Endodermal cell (in vitro differentiated cells): ENCODE measurements around the gene ADH1C. TPM values are rescaled to one million over a fixed set of nuclear protein-coding genes. Genes with fewer than 3 reads are reported as not detected.

Source experiments
- DNase-seq: peaks from one replicate; pipeline ENCODE4 v3.0.0-alpha.2; 2017
- H3K27ac ChIP-seq: 2 replicates; pipeline ENCODE4 v1.5.1; 2013; ENCODE audit warnings: mild to moderate bottlenecking, low read depth, low read length, moderate library complexity
- H3K27me3 ChIP-seq: 2 replicates; pipeline ENCODE4 v1.6.1; 2013; ENCODE audit warnings: mild to moderate bottlenecking, low read length, moderate library complexity; ENCODE audit not compliant: insufficient read depth, control insufficient read depth, poor library complexity, severe bottlenecking
- H3K36me3 ChIP-seq: 2 replicates; pipeline ENCODE4 v1.7.0; 2013; ENCODE audit warnings: mild to moderate bottlenecking, low read length, moderate library complexity; ENCODE audit not compliant: control insufficient read depth, insufficient read depth
- H3K4me1 ChIP-seq: one replicate; pipeline ENCODE4 v1.7.0; 2013; ENCODE audit warnings: low read length; ENCODE audit not compliant: control insufficient read depth, insufficient read depth
- H3K4me3 ChIP-seq: 2 replicates; pipeline ENCODE4 v1.5.1; 2013; ENCODE audit warnings: mild to moderate bottlenecking, low read length, moderate library complexity
- H3K9ac ChIP-seq: 2 replicates; pipeline ENCODE4 v1.6.1; 2013; ENCODE audit warnings: mild to moderate bottlenecking, low read length, moderate library complexity; ENCODE audit not compliant: poor library complexity, severe bottlenecking; ENCODE audit errors: extremely low read depth
- H3K9me3 ChIP-seq: 2 replicates; pipeline ENCODE4 v1.6.1; 2013; ENCODE audit warnings: mild to moderate bottlenecking, low read length, moderate library complexity; ENCODE audit not compliant: control insufficient read depth
- H3K27ac Mint-ChIP-seq: 2 replicates; pipeline ENCODE4 v1.8.0; 2020; ENCODE audit warnings: mixed read lengths
- H3K27me3 Mint-ChIP-seq: 2 replicates; pipeline ENCODE4 v1.8.0; 2021; ENCODE audit warnings: mild to moderate bottlenecking, mixed read lengths; ENCODE audit not compliant: insufficient read depth
- H3K36me3 Mint-ChIP-seq: 2 replicates; pipeline ENCODE4 v1.8.0; 2020; ENCODE audit warnings: low read depth, mixed read lengths
- H3K4me1 Mint-ChIP-seq: 2 replicates; pipeline ENCODE4 v1.8.0; 2020; ENCODE audit warnings: mixed read lengths
- H3K4me3 Mint-ChIP-seq: 2 replicates; pipeline ENCODE4 v1.8.0; 2020; ENCODE audit warnings: mild to moderate bottlenecking, moderate library complexity, mixed read lengths
- H3K9me3 Mint-ChIP-seq: 2 replicates; pipeline ENCODE4 v1.8.0; 2020; ENCODE audit warnings: mild to moderate bottlenecking, mixed read lengths
- WGBS, 2 experiments: methylation state at CpG; one replicate each; pipeline versions ENCODE4 v1.1.5 to v1.1.7; 2013; ENCODE audit warnings: missing lambda C conversion rate in 2 of 2, mixed read lengths in 1 of 2; ENCODE audit not compliant: insufficient coverage in 1 of 2, insufficient read length in 1 of 2; 5-methylcytosine and 5-hydroxymethylcytosine counted together
- total RNA-seq, 2 donors: library from RNA; stranded (reverse); fragmentation: NEBNext Ultra II Directional in 1 of 2; extraction: Animal tissue kit (Norgen Biotek cat#: 25700) in 1 of 2; gene quantifications; 2 replicates in 1 of 2; 3 replicates in 1 of 2; pipeline ENCODE4 v1.2.1, GENCODE V29; 2021
- TF ChIP-seq, protein P1 (sequence below): fragments of 200-600 bp; sonication (generic); conservative IDR thresholded peaks from 2 replicates; pipeline ENCODE4 v1.5.0; 2021; ENCODE audit warnings: antibody characterized with exemption, mild to moderate bottlenecking

The ADH1C gene
- total RNA-seq, 2 donors from 2014 or later: not detected

- Mint-ChIP-seq H3K27ac (no peak overlapping the region), H3K27me3 (peaks cover 38% of the 10 kb centered on the region), H3K4me1 (no peaks in the 10 kb centered on the region), H3K36me3 (no peaks in the 10 kb centered on the region), H3K4me3 (no peak overlapping the region), H3K9me3 (peaks cover 31% of the 10 kb centered on the region)
- Histone ChIP-seq H3K9ac (no peak overlapping the region), H3K27me3 (peaks cover 44% of the 10 kb centered on the region), H3K9me3 (peaks cover 38% of the 10 kb centered on the region), H3K4me1 (no peaks in the 10 kb centered on the region), H3K4me3 (no peak overlapping the region), H3K27ac (no peak overlapping the region), H3K36me3 (no peaks in the 10 kb centered on the region)
- TF ChIP-seq, protein P1, sequence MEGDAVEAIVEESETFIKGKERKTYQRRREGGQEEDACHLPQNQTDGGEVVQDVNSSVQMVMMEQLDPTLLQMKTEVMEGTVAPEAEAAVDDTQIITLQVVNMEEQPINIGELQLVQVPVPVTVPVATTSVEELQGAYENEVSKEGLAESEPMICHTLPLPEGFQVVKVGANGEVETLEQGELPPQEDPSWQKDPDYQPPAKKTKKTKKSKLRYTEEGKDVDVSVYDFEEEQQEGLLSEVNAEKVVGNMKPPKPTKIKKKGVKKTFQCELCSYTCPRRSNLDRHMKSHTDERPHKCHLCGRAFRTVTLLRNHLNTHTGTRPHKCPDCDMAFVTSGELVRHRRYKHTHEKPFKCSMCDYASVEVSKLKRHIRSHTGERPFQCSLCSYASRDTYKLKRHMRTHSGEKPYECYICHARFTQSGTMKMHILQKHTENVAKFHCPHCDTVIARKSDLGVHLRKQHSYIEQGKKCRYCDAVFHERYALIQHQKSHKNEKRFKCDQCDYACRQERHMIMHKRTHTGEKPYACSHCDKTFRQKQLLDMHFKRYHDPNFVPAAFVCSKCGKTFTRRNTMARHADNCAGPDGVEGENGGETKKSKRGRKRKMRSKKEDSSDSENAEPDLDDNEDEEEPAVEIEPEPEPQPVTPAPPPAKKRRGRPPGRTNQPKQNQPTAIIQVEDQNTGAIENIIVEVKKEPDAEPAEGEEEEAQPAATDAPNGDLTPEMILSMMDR: no peak
- DNase-seq: no peak
- 91% methylated on average over 3 of the region's 3 CpGs; no CpG with 5 or more reads in 1 of the 2 experiments for WGBS, 2 experiments
Observed at GRCh38 chr4:99324979-99325378, 27.6 kb downstream of the ADH1C start.

DNA sequence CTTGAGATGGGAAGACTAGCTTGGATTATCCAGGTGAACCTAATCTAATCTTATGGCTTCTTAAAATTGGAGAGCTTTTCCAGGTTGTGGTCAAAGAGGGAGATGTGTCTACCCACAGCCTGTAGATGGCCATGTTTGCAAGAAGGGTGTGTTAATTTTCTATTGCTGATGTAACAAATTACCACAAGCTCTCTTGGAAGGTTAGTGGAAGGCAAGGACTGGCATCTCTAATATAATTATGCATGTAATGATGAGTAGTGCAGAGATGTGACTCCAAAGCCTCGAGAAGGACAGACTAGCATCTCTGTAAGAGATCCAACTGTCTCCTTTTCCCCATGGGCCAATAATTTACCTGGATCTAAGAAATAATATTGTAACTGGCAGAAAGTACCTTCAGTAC lies 28.2 kb downstream of the ADH1C start:
- H3K27ac Mint-ChIP-seq: no peak overlapping the region
- Histone ChIP-seq H3K4me3 (no peak overlapping the region), H3K4me1 (no peaks in the 10 kb centered on the region), H3K27ac (no peak overlapping the region), H3K27me3 (peaks cover 38% of the 10 kb centered on the region), H3K9ac (no peak overlapping the region), H3K9me3 (peaks cover 32% of the 10 kb centered on the region), H3K36me3 (no peaks in the 10 kb centered on the region)
- no peaks in the 10 kb centered on the region for H3K36me3 Mint-ChIP-seq
- H3K27me3 Mint-ChIP-seq: peaks cover 32% of the 10 kb centered on the region
- TF ChIP-seq, protein P1: no peak
- 80 to 86% methylated on average over 1 of the region's 1 CpG for WGBS, 2 experiments
- peaks cover 25% of the 10 kb centered on the region for H3K9me3 Mint-ChIP-seq
- DNase-seq: no peak
- H3K4me3 Mint-ChIP-seq: no peak overlapping the region
- no peaks in the 10 kb centered on the region for H3K4me1 Mint-ChIP-seq

GRCh38 chr4:99323756-99324155 lies 28.8 kb downstream of the ADH1C start:
- Histone ChIP-seq H3K27ac (no peak overlapping the region), H3K4me1 (no peaks in the 10 kb centered on the region), H3K27me3 (peaks cover 34% of the 10 kb centered on the region), H3K9ac (no peak overlapping the region), H3K36me3 (no peaks in the 10 kb centered on the region), H3K4me3 (no peak overlapping the region), H3K9me3 (peaks cover 29% of the 10 kb centered on the region)
- TF ChIP-seq, protein P1: no peak
- no peaks in the 10 kb centered on the region for H3K4me1 Mint-ChIP-seq
- peaks cover 30% of the 10 kb centered on the region for H3K27me3 Mint-ChIP-seq
- peaks cover 23% of the 10 kb centered on the region for H3K9me3 Mint-ChIP-seq
- no peak overlapping the region for H3K4me3 Mint-ChIP-seq
- H3K36me3 Mint-ChIP-seq: no peaks in the 10 kb centered on the region
- H3K27ac Mint-ChIP-seq: no peak overlapping the region
- no peak for DNase-seq
- WGBS, 2 experiments: 89% methylated on average over 1 of the region's 1 CpG; no CpG with 5 or more reads in 1 of the 2 experiments
